Activated naive CD4-positive, alpha-beta T cell treated with anti-CD3 and anti-CD28 coated beads, Interleukin-2, amount 50 U/mL, for 72 hours (primary cell): Measurements from ENCODE around the gene QPRT. TPM values are rescaled to one million over a fixed set of nuclear protein-coding genes. Genes with fewer than 3 reads are reported as not detected.
"Not testable (repeated sequence)": the region's sequence is repeated elsewhere in the genome, so short reads cannot be mapped to it uniquely, and the experiment has no call there.

Experiments
- ATAC-seq, 2 donors: fragments of 150-1000 bp; cut with Tn5 transposase; 2 replicates each; pipeline ENCODE4 v1.10.0; 2021; ENCODE audit warnings: mild to moderate bottlenecking in 2 of 2, moderate library complexity in 2 of 2
- DNase-seq, 2 donors: peaks; one replicate each; pipeline ENCODE4 v3.0.0; 2021 to 2022; ENCODE audit warnings: low spot score in 2 of 2
- H3K27ac Mint-ChIP-seq, 2 donors: one replicate each; pipeline ENCODE4 v1.8.0; 2022; ENCODE audit warnings: mild to moderate bottlenecking in 2 of 2, mixed read lengths in 2 of 2
- H3K36me3 Mint-ChIP-seq, 2 donors: one replicate each; pipeline ENCODE4 v1.8.0; 2022; ENCODE audit warnings: mixed read lengths in 2 of 2
- H3K9me3 Mint-ChIP-seq, 2 donors: one replicate each; pipeline ENCODE4 v1.8.0; 2022; ENCODE audit warnings: mixed read lengths in 2 of 2
- total RNA-seq, 2 donors: library from RNA; stranded (reverse); gene quantifications; one replicate each; pipeline ENCODE4 v1.2.3, GENCODE V29; 2022

The QPRT gene
- 10 to 100 TPM; 10.1 to 14.5 TPM for total RNA-seq

DNA sequence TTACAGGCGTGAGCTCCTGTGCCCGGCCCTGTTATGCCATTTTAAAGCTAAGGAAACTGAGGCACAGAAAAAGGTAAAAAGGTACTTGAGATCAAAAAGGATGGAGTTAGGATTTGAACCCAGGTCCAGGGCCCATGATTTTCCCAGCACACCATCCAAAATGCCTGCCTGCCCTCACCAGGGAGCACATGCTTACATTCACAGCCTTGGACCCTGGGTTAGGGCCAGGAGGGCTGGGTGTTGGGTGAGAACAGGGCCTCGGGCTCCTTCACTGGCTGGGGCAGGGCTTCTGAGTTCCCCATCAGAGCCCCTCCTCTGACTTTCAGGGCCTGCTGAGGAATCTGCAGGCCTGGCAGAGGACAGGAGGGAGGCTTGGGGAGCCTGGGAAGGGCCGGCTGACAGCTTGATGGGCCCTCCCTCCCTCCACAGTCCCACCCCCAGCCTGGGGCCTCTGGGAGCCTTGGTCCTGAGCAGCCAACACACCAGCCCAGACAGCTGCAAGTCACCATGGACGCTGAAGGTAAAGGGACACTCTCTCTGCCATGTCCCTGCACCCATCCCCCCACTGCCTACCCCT, at the start of gene QPRT:
Gene QPRT, plus strand, starts transcription at position 490 of the 577 bp plus-strand sequence. Its CDS starts 18 bp downstream, at position 508.
- peak in 1 of 2 donors; percentile 26 for ATAC-seq
- H3K36me3 Mint-ChIP-seq: no peaks in the 10 kb centered on the region
- H3K9me3 Mint-ChIP-seq: no peaks in the 10 kb centered on the region
- no peak for DNase-seq
- peak within 1 kb of the TSS; percentile 10 to 73 for H3K27ac Mint-ChIP-seq

DNA sequence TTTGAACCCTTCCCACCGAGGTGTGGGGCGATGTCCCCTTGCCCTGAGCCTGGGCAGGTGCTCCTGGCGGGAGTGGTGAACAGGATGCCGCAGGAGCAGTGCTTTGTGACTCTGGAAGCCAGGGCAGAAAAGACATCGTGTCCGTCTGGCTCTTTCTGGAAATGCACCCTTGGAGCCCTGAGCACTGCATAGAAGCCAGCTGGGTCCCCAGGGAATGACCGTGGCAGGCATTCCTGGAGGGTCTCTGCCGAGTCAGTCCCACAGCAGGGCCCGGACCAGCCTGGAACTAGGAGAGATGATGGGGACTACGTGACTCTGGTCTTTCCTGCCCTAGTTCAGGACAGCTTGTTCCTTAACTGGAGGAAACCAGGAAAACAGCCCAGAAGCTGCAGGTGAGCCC, 49.7 kb upstream of the QPRT start:
- DNase-seq, H3K36me3 Mint-ChIP-seq, H3K9me3 Mint-ChIP-seq, H3K27ac Mint-ChIP-seq, ATAC-seq: not testable (repeated sequence)

DNA sequence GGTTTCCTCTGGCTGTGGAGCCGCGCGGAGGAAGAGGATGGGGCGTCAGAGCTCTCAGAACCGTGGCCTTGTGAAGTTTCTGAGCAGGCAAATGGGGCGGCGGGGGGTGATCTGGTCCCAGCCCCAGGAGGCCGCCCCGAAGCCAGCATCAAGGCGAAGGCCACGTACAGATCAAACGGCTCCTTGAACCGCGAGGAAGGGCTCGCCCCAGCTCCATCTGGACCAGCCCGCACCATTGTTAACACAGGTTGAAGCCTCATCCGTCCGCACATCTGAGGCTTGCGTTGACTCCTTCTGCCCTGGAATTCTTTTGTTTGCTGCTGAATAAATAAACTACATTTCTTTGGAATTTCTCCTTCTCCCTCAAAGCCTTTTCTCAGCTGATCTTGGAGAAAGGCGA, 47.3 kb upstream of the QPRT start:
- not testable (repeated sequence) for DNase-seq, H3K36me3 Mint-ChIP-seq, H3K9me3 Mint-ChIP-seq, H3K27ac Mint-ChIP-seq, ATAC-seq

DNA sequence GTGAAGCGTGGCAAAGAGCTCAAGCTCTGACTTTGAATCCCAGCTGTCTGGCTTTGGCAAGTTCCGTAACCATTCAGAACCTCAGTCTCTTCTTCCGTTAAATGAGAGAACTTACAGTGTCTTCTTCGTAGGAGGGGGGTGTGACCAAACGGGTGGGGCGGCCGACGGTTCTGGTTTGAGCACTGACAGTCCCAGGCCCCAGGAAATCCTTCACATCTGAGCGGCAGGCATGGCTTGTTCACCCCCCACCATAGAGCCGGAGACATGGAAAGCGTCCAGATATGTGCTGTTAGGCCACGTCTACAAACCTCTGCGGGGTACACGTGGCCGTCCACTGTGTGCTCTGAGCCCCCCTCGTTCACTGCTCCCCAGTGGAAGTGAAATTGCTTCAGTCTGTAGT, 43.1 kb upstream of the QPRT start:
- not testable (repeated sequence) for H3K9me3 Mint-ChIP-seq, DNase-seq, H3K36me3 Mint-ChIP-seq, ATAC-seq, H3K27ac Mint-ChIP-seq

DNA sequence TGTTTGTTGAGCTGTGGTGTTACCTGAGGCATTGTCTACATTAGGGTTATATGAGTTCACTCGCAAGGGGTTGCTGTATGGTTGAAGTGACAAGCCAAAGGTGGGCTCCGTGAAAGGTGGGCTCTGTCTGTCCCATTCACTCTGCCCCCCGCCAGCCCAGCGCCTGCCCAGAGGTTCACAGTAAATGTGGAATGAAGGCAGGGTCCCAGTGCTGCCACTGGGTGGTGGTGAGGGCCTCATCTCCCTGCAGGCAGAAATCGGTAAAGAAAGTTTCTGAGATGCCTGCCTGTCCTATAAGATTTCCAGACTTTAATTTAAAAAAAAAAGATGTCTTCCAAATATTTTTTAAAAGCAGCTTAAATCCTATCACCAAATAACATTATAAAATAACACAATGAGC, 42.6 kb upstream of the QPRT start:
- not testable (repeated sequence) for H3K9me3 Mint-ChIP-seq, H3K27ac Mint-ChIP-seq, DNase-seq, H3K36me3 Mint-ChIP-seq
- ATAC-seq: peak in 1 of 2 donors; percentile 37

DNA sequence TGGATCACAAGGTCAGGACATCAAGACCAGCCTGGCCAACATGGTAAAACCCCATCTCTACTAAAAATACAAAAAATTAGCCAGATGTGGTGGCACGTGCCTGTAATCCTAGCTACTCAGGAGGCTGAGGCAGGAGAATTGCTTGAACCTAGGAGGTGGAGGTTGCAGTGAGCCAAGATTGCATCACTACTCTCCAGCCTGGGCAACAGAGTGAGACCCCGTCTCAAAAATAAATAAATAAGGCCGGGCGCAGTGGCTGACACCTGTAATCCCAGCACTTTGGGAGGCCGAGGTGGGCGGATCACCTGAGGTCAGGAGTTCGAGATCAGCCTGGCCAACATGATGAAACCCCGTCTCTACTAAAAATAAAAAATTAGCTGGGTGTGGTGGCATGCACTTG, 40.2 kb upstream of the QPRT start:
- H3K36me3 Mint-ChIP-seq, DNase-seq, ATAC-seq, H3K27ac Mint-ChIP-seq, H3K9me3 Mint-ChIP-seq: not testable (repeated sequence)

DNA sequence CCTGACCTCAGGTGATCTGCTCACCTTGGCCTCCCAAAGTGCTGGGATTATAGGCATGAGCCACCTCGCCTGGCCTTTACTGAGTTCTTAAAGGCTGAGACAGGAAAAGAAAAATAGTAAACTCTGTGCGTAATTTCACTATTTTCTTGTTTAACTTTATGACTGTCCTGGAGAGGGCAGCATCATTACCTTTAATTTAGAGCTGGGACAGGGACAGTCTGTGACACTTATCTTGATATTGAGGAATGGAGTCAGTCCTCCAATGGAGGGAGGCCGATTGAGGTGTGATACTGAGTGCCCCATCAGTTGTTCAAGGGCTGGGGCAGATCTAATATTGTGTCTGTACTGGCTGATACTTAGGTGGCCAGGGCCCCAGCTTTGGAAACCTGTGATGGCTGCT, 37.4 kb upstream of the QPRT start:
- peak; percentile 54 to 74 for ATAC-seq
- peaks cover 0 to 8% of the 10 kb centered on the region in 2 donors for H3K36me3 Mint-ChIP-seq
- peak overlapping the region in 1 of 2 donors; percentile 55 for H3K27ac Mint-ChIP-seq
- H3K9me3 Mint-ChIP-seq: peaks cover 8 to 12% of the 10 kb centered on the region in 2 donors
- DNase-seq: no peak

DNA sequence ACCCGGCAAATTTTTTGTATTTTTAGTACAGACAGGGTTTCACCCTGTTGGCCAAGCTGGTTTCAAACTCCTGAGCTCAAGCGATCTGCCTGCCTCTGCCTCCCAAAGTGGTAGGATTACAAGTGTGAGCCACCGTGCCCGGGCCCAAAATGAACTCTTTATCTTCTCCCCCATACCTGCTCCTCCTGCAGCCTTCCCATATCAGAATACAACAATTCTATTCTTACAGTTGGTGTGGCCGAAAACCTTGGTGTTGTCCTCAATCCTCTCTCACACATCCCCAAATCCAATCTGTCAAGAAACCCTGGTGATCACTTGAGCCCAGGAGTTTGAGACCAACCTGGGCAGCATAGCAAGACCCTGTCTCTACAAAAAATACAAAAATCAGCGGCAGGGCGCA, 35.4 kb upstream of the QPRT start:
- H3K27ac Mint-ChIP-seq: peak overlapping the region in 1 of 2 donors; percentile 11
- peaks cover 0 to 8% of the 10 kb centered on the region in 2 donors for H3K36me3 Mint-ChIP-seq
- ATAC-seq: no peak
- H3K9me3 Mint-ChIP-seq: peaks cover 8 to 12% of the 10 kb centered on the region in 2 donors
- DNase-seq: no peak

DNA sequence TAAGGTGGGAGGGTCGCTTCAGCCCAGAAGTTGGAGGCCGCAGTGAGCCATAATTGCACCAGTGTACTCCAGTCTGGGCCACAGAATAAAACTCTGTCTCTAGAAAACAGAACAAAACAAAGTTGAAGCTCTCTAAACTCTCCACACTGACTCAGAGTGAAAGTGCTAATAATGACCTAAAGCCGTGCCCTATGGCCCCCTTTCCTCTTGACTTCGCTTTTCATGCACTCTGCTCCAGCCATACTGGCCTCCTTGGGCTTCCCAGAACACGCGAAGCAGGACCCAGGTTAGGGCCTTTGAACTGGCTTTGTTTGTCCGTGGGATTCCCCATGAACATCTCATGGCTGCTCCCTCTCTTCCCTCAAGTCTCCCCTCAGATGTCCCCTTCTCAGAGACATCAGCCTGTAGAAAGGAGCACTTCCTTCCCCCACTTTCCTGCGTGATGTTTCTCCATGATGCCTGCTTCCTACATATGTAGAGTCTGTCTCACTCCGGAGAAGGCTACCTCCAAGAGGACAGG, 34.6 kb upstream of the QPRT start:
- Mint-ChIP-seq H3K36me3 (peaks cover 0 to 8% of the 10 kb centered on the region in 2 donors), H3K9me3 (peaks cover 8 to 12% of the 10 kb centered on the region in 2 donors), H3K27ac (no peak overlapping the region)
- ATAC-seq (no peak), DNase-seq (no peak)

DNA sequence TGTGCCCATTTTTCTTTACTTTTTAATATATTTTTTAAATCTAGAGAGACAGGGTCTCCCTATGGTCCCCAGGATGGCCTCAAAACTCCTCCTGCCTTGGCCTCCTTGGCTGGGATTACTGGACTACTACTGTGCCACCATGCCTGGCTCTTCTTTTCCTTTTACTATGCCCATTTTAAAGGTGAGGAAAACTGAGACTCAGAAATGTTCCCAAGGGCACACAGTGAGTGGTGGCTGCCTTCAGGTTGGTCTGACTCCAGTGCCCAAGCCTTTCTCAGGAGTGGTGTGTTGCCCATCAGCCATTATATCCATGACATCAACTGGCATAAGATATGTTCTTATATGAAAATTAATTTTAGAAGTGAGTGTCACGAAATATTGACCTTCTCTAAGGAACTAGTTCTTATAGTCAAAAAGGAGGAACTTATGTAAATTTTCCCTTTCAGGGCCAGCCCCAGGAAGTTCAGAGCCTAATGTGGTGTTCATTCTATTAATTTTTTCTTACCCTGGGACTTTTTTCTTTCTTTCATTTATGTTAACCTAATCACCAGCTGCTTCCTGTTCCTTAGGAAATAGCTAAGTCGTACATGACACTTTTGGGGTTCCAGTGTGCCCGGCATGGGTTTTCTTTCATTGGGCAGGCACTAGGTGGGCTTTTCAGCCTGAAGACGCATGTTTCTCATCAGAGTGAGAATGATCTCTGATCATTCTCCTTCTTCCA, 33.8 kb upstream of the QPRT start:
- H3K9me3 Mint-ChIP-seq: peaks cover 8 to 12% of the 10 kb centered on the region in 2 donors
- peak overlapping the region; percentile 81 to 91 for H3K27ac Mint-ChIP-seq
- H3K36me3 Mint-ChIP-seq: peaks cover 0 to 8% of the 10 kb centered on the region in 2 donors
- DNase-seq (no peak), ATAC-seq (peak in 1 of 2 donors; percentile 50)

DNA sequence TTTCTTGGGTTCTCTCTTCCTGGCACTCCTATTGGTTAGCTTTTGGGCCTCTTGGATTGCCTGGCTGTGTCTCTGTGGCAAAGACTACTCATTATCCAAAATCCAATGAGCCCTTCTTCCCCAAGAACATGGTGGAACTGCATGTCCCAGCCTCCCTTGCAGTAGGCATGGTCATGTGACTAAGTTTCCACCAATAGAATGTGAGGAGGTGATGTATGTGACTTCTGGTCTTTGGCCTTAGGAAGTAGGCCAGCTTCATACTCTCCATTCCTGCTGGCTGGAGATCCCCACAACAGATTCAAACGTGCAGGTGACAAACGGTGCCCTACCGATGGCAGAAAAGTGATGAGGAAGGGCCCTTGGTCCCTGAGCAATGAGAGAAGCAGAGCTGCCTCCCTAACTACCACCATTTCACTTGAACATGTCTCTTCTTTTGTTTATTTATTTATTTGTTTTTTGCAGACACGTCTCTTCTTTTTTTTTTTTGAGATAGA, 33.2 kb upstream of the QPRT start:
- H3K27ac Mint-ChIP-seq: peak overlapping the region; percentile 81 to 91
- ATAC-seq (peak; percentile 58 to 60), DNase-seq (peak in 1 of 2 donors; percentile 28)
- H3K9me3 Mint-ChIP-seq: peaks cover 8 to 12% of the 10 kb centered on the region in 2 donors
- H3K36me3 Mint-ChIP-seq: peaks cover 0 to 8% of the 10 kb centered on the region in 2 donors

DNA sequence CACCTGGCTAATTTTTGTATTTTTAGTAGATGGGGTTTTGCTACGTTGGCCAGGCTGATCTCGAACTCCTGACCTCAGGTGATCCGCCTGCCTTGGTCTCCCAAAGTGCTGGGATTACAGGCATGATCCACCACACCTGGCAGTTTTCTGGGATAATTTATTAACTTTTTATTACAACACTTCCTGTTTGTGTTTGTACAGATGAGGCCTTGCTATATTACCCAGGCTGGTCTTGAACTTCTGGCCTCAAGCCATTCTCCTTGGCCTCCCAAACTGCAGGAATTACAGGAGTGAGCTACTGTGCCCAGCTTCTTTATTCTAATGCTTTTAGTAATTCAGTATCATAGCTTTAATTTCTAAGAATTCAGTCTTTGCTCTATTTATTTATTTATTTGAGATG, 32.0 kb upstream of the QPRT start:
- peaks cover 8 to 12% of the 10 kb centered on the region in 2 donors for H3K9me3 Mint-ChIP-seq
- no peak for DNase-seq
- no peak for ATAC-seq
- H3K27ac Mint-ChIP-seq: no peak overlapping the region
- peaks cover 0 to 8% of the 10 kb centered on the region in 2 donors for H3K36me3 Mint-ChIP-seq

DNA sequence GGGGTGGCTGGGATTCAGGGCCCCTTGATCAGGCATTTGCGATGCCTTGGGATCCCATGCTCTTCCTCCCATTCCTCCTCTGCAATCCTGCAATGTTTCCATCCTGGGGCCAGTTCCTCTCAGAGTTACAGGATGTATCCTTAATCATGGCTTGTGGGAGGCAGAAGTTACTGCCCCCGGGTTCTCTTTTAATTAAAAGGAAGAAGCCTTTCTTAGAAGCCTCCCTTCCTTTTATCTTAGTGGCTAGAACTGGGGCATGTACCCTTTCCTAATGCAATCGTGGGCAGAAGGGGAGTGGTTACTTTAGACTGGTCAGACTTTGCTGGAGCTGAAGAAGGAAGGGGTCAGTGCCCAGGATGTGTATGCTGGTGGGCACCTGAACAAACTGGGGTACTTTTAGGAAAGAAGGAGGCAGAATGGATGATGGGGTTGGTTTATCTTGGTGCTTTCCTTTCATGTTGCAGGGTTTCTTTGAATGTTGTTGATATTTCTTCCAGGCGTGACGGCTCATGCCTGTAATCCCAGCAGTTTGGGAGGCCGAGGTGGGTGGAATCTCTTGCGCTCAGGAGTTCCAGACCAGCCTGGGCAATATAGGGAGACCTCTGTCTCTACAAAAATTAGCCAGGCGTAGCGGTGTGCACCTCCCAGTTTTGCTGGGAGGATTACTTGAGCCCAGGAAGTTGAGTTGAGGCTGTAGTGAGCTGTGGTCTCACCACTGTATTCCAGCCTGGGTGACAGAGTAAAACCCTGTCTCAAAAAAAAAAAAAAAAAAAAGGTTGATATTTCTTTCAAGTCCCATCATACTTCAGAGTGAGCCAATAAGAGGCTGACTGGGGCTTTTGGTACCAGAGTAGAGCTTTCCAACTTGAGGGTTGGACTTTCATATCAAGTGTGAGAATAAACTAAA, 29.1 kb upstream of the QPRT start:
- no peak for ATAC-seq
- peaks cover 0 to 8% of the 10 kb centered on the region in 2 donors for H3K36me3 Mint-ChIP-seq
- H3K9me3 Mint-ChIP-seq: peaks cover 8 to 12% of the 10 kb centered on the region in 2 donors
- no peak for DNase-seq
- peak overlapping the region in 1 of 2 donors; percentile 57 for H3K27ac Mint-ChIP-seq

DNA sequence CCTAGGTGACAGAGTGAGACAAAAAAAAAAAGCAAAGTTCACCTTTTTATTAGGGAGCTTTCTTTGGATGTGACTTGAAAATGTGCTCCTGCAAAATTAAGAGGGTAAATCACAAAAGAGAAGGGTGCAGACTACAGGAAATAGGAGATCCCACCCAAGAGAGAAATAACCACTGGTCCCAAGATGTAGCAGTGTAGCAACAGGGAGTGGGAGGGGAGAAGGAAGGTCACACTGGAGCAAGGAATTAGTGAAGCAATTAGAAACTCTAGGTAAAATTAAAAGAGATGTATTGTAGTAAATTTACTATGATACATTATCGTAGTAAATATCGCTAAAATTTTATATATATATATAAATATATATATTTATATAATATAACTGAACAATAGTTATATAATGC, 28.2 kb upstream of the QPRT start:
- Mint-ChIP-seq H3K27ac (no peak overlapping the region), H3K36me3 (peaks cover 0 to 3% of the 10 kb centered on the region in 2 donors), H3K9me3 (peaks cover 3 to 4% of the 10 kb centered on the region in 2 donors)
- ATAC-seq: no peak
- no peak for DNase-seq

DNA sequence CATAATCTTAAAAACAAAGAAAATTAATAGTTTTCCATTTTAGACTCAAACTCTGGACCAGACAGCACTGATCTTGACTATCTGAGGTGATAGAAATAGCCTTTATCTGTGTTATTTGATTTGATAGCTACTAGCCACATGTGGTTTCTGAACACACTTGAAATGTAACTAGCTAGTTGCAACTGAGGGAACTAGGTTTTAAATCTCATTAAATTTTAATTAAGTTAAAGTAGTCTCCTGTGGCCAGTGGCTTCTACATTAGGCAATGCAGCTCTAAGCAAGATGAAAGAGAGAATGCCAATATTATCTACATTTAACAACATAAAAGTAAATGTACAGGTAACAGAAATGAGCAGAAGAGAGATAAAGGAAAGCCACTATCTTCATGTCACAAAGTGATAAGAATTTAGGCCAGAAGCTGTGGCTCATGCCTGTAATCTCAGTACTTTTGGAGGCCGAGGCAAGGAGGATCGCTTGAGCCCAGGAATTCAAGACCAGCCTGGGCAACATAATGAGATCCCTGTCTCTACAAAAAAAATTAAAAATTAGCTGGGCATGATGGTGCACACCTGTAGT, 27.1 kb upstream of the QPRT start:
- H3K36me3 Mint-ChIP-seq: no peaks in the 10 kb centered on the region
- ATAC-seq (no peak), DNase-seq (no peak)
- H3K27ac Mint-ChIP-seq: peak overlapping the region in 1 of 2 donors; percentile 16
- H3K9me3 Mint-ChIP-seq: no peaks in the 10 kb centered on the region

DNA sequence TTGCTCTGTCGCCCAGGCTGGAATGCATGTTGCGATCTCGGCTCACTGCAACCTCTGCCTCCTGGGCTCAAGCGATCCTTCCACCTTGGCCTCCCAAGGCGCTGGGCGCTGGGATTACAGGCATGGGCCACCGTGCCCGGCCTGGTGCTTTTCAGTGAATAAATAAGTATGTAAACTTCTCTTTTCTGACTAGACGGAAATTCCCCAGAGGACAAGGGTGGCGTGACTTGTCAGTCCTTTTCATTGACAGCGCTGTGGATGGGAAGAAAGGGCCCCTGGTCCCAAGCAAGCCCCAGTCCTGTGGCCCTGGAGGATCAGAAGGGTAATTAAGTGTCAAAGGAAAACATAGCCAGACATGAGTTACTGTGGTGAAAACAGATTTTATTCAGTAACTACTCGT, 25.5 kb upstream of the QPRT start:
- Mint-ChIP-seq H3K9me3 (no peaks in the 10 kb centered on the region), H3K36me3 (no peaks in the 10 kb centered on the region), H3K27ac (no peak overlapping the region)
- ATAC-seq (no peak), DNase-seq (no peak)
